Hematopoietic multipotent progenitor cell treated with erythropoietin and hydrocortisone succinate and interleukin-3 and kit ligand, for 6 days (in vitro differentiated cells): Measurements from ENCODE around the gene RBM23.
A peak's percentile ranks its signal among the peaks of the same experiment; 100 is the strongest.
"Not testable (repeated sequence)": the region's sequence is repeated elsewhere in the genome, so short reads cannot be mapped to it uniquely, and the experiment has no call there.

Source experiments
- DNase-seq: peaks from one replicate; pipeline ENCODE4 v3.0.0-alpha.2; 2015

Gene RBM23

DNA sequence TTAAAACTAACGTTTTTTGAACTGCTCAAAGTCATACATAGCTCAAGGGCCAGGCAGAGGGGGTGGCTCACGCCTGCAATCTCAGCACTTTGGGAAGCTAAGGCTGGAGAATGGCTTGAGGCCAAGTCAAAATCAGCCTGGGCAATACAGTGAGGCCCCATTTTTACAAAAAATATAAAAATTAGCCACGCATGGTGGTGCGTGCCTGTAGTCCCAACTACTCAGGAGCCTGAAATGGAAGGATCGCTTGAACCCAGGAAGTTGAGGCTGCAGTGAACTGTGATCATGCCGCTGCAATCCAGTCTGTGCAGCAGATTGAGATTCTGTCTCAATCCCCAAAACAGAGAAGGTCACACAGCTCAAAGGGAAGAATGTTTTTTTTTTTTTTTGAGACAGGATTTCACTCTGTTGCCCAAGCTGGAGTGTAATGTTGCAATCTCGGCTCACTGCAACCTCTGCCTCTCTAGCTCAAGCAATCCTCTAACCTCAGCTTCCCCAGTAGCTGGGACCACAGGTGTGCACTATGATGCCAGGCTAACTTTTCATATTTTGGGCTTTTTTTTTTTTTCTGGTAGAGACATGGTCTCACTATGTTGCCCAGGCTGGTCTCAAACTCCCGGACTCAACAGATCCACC lies 2.9 kb downstream of the RBM23 start:
- peak; percentile 49 for DNase-seq

DNA sequence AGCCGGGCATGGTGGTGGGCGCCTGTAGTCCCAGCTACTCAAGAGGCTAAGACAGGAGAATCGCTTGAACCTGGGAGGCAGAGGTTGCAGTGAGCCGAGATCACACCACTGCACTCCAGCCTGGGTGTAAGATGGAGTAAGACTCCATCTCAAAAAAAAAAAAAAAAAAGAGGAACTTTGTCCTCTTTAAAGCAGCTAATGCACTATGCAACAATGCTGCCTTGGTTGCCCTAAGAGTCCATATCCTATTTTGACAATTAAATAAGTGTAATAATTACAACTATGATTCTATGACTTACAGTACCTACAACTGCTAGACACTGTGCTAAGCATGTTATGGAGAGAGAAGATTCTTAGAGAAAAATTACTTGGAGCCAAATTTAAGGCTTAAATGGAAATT lies 4.1 kb downstream of the RBM23 start:
- not testable (repeated sequence) for DNase-seq

GRCh38 chr14:22910916-22911315 lies 8.0 kb downstream of the RBM23 start:
- no peak for DNase-seq

- no peak for DNase-seq
Measured at GRCh38 chr14:22908601-22909000, 10.3 kb downstream of the RBM23 start.

- no peak for DNase-seq
Measured at GRCh38 chr14:22907429-22907828, 11.5 kb downstream of the RBM23 start.

- DNase-seq, result no peak
Measured at GRCh38 chr14:22906073-22906472, 12.9 kb downstream of the RBM23 start.

- no peak for DNase-seq
Measured at GRCh38 chr14:22905627-22906026, 13.3 kb downstream of the RBM23 start.

DNA sequence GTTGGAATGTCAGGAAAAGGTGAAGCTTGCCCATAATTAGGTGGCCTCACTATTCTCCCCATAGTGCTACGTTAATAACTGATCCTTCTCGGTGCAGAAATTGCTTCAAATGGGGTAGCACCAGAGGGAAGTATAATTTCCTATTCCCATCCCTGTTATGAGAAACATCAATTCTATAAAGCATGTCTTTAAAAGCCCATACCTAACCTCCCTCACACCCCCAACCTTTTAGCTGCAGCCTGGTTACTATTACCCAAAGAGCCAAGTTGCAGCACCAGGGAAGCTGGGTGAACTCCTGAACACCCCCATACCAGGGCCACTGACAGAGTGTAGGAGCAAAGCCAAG lies 15.2 kb downstream of the RBM23 start:
- no peak for DNase-seq

DNA sequence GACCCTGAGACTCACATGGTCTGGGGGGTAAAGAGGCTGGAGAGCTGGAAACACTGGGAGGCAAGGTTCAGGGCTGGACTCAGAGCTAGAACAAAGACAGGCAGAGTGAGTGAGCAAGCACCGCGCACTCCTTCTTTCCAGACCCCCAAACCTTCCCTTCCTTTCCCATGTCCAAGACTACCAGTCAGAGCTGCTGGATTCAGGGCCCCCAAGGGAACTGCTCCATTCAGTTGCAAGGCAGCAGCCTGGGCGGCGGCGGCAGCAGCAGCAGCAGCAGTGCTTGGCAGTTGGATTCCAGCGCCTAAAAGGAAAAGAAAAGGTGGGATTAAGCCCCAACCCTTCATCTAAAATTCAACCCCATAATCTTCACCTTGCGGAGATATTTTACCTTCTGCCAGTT lies 17.1 kb downstream of the RBM23 start:
- no peak for DNase-seq

DNA sequence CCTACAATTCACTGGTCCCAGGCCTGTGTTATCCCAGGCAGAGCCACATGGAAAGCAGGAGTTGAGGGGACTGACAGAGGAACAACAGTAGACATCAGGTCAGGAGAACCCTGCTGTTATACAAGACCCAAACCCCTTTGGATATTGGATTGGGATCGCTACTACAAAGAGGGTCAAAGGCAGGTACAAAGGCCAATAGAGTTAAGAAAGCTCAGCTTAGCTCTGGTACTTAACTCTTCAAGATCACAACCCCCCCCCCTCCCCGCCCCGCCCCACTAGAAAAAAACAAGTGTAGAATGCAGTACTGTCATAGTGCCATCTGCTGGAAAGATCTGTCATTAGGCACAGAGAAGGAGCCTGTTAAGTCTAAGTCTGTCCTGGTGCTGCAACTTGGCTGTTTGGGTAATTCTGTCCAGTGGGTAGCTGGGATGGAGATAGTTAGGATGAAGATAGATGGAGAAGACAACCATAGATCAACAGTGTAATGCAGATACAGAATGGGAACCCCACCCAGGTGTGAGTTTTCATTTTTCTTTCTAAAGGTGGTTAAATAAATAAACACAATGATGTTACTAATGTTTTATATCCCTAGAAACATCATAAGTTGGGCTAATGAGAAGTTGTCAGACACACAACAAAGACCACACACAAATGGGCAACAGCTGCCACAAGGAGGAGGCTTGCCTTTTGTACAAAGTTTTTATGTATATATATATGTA lies 18.7 kb downstream of the RBM23 start:
- peak; percentile 92 for DNase-seq

GRCh38 chr14:22898302-22899090 lies 20.5 kb downstream of the RBM23 start:
- DNase-seq, result no peak

GRCh38 chr14:22897357-22897756 lies 21.6 kb downstream of the RBM23 start:
- peak; percentile 97 for DNase-seq

- no peak for DNase-seq
Measured at GRCh38 chr14:22896760-22897159, 22.2 kb downstream of the RBM23 start.

DNA sequence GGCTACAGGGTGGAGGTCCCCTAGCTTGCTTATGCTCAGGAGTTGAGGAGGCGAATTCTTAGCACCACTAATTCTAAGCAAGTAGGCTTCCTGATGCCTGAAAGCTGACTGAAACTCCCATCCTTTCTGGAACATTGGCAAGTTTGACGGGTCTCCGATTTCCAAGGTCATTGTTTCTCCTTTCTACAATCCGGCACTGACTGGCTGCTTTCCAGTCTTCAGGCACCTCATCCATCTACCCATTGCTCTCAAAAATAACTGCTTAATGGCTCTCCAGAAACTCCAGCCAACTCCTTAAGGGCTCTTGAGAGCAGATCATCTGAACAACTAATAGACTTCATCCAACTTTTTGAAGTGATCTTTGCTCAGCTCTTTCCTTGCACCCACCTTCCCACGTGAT lies 22.6 kb downstream of the RBM23 start:
- DNase-seq, result no peak

DNA sequence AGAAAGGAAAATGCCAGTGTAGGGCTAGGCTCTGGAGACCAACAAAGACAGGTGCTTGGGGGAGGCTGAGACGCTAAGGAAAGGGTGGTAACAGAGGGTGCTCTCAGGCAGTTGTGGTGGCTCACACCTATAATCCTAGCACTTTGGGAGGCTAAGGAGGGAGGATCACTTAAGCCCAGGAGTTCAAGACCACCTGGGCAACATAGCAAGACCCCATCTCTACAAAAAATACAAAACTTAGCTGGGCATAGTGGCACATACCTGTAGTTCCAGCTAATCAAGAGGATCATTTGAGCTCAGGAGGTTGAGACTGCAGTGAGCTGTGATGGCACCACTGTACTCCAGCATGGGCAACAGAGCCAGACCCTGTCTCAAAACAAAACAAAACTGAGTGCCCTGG lies 23.5 kb downstream of the RBM23 start:
- no peak for DNase-seq

DNA sequence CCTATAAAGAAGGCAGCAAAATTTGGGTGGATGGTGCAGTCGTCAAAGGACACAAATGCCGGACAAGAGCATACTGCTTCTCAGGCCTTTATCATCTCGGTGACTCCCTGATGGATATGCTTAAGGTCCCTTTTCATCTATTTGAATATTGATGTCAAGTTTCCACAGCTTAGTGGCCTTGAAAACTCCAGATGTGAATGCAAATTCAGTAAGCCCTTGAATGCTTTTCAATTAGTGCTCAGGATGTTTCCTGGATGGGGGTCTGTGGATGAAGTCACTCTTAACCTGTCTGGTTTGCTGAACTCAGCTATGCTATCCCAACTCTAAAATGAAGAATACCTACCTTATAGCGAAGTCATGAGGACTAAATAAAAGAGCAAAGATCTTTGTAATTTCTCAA lies 25.2 kb downstream of the RBM23 start:
- DNase-seq, result no peak

DNA sequence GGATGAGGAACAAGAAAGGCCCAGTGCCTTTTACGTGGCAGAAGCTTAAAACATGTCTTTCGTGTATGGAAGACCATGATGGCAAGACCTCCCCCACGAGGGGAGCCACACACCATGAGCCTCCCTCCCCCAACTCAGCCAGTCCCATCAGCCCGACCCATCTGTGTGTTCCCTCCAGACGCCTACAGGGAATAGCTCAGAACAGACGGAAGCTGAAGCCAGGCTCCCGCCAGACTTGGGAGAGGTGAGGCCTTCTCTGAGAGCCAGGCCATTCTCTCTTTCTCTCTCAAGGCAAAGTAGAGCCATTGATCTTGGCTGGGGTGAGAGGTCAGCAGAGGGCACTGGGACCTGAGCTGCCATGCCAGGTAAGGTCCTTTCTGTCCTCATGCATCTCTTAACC lies 26.5 kb downstream of the RBM23 start:
- no peak for DNase-seq

GRCh38 chr14:22890416-22890815 lies 28.5 kb downstream of the RBM23 start:
- no peak for DNase-seq

DNA sequence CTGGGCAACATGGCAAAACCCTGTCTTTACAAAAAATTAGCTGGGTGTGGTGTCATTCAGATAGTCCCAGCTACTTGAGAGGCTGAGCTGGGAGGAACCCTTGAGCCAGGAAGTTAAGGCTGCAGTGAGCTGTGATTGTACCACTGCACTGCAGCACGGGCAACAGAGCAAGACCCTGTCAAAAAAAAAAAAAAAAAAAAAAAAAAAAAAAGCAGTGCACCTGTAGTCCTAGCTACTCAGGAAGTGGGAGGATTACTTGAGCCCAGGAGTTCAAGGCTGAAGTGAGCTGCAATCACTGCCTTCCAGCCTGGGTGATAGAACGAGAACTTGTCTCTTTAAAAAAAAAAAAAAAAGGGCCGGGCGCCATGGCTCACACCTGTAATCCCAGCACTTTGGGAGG lies 30.3 kb downstream of the RBM23 start:
- DNase-seq, result peak; percentile 44

DNA sequence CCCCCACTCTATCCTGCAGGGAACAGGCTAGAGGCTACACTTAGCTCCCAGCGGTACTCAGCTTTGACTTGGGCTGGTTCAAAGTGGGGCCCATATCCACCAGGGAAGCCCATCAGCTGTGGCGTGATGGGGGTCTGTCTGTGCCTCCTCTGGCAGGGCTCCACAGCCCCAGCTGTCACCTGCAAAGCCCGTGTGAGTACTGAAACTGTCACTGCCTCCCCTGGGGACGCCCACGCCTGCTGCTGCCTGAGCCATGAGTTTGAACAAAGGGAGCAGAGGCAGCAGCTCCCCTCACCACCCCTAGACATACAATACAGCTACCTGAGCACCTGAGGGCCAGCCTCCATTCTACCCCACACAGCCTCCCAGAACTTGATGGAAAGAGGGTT lies 31.0 kb downstream of the RBM23 start:
- DNase-seq, result no peak

DNA sequence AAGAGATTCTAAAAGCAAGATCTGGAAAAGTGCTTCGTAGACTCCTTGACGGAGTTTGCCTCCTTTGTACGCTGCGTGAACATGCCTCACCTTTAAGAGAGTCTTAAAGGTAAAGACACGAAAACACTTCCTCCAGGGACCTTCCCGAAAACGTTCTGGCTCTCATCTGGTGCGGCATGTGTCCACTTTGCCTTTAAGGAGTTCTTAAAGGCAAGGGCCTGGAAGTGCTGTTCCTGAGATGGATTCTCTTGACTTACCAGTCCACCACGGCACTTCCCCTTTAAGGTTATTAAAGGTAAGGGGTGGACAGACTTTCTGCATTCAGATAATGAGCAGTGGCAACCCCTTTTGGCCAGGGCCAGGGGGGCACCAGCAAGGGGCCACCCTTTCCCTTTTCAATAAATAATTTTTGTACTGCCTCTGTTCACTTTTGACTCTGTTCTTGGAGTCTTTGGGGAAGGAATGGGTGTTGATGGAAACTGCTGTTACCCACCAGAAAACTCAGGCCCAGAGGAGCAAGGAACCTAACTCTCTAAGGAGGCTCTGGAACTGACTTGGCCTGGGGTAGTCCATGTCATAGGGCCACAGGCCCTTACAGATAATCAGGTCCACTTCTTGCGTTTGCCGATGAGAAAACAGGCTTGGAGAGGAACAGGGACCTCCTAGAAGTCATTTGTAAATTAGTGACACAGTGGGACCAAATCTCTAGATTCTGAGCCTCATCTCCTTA lies 31.5 kb downstream of the RBM23 start:
- DNase-seq, result peak; percentile 87

- DNase-seq, result peak; percentile 88
Measured at GRCh38 chr14:22886500-22887259, 32.3 kb downstream of the RBM23 start.

GRCh38 chr14:22885975-22886374 lies 33.0 kb downstream of the RBM23 start:
- no peak for DNase-seq
